HG03439 (cell line): ENCODE measurements around the gene FXYD5.

Source experiments
- ATAC-seq: cut with Tn5 transposase; IDR thresholded peaks from one replicate; pipeline ENCODE4 v1.9.1; 2021; ENCODE audit warnings: mild to moderate bottlenecking, moderate library complexity; ENCODE audit not compliant: unreplicated experiment

The FXYD5 gene

DNA sequence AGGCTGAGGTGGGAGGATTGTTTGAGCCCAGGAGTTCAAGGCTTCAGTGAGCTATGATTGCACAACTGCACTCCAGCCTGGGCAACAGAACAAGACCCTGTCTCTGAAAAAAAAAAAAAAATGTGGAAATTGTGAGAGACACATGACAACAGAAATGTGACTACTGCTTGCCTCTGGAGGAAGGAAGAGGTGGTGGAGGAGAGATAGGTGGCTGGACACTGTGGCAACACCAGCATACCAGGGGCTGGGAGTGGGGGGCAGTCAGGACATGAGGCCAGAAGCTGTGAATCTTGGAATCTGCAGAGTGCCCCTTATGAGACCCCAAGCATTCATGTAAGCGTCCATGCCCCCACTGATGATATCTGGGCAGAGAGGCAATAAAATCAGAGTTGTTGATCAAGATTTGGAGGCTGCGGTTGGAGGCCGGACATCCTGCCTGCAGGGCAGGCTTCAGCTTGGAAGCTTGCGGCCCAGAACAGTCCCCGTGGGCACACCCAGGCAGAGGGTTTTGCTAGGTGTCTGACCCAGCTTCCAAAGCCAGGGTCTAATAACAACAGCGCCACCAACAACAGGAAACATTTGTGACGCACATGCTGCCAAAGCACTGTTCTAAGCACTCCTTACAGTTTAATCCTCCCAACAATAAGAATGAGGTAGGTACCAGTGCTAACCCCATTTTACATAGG, 57.2 kb downstream of the FXYD5 start:
- ATAC-seq = no peak

DNA sequence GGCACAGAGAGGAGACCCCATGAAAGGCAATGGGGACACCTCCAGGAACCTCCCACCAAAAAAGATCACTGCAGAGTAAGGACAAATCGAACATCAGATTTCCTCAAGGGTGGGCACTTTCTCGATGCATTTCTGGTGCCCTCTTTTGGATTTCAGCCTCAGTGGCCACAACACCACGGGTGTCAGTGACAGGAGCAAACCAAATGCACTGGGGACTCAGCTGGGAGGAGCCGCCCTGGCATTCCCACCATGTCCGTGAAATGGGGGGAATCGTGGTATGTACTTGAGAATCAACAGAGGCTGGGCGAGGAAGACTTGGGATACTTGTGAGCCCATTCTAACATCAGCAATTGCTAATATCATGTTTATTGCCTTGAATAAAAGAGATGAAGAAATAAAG, 57.7 kb downstream of the FXYD5 start:
- ATAC-seq = no peak

DNA sequence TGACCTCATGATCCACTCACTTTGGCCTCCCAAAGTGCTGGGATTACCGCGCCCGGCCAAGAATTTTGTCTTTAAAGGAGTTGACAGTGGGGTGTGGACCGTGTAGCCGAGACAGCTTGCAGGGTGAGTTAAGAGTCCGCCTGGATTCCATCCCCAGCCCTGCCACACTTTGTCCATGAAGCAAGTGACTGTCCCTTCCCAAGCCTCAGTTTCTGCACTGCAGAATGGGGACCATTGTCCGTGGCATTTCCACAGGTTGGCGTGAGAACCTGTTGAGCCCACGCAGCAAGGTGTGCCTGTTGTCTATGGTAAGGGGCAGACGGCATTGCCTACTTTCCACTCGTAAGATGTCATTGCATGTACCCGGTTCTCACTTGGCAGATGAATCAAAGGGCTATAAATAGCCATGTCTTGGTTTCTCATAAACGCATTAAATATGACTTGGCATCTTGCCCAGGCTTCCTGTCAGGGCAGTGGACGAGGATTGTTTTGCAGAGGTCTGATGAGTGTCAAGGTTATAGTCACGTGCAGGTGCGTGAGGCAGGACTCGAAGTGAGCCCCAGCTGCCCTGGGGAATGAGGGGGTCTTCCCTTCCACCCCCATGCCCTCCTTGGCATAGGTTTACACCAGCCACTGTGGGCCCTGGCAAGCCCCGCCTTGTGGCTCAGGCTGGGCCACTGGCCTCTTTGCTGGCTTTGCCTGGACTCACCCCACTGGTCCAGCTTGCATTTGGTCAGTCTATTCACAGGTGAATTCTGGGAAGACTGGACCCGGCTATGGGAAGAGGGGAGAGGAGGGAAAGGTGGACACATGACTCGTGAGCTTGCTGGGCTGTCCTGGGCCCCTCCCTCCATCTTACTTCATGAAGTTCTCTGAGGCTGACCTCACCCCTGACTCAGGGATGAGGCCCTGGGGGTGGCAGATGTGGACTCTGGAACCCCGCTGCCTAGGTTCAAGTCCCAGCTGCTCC, 59.4 kb downstream of the FXYD5 start:
- peak; percentile 64 for ATAC-seq

DNA sequence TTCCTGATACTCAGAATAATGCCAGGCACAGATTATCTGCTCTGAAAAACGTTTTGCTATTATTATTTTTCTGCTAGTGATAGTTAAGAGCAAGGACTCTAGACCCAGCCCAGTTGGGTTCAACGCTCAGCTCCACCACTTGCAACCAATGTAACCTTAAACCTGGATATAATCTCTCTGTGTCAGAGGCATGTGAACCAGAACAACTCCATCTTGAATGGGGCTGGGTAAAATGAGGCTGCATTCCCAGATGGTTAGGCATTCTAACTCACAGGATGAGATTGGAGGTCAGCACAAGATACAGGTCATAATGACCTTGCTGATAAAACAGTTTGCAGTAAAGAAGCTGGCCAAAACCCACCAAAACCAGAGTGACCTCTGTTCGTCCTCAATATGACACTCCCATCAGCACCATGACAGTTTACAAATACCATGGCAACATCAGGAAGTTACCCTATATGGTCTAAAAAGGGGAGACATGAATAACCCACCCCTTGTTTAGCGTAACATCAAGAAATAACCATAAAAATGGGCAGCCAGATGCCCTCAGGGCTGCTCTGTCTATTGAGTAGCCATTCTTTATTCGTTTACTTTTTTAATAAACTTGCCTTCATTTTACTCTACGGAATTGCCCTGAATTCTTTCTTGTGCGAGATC, 60.4 kb downstream of the FXYD5 start:
- no peak for ATAC-seq

DNA sequence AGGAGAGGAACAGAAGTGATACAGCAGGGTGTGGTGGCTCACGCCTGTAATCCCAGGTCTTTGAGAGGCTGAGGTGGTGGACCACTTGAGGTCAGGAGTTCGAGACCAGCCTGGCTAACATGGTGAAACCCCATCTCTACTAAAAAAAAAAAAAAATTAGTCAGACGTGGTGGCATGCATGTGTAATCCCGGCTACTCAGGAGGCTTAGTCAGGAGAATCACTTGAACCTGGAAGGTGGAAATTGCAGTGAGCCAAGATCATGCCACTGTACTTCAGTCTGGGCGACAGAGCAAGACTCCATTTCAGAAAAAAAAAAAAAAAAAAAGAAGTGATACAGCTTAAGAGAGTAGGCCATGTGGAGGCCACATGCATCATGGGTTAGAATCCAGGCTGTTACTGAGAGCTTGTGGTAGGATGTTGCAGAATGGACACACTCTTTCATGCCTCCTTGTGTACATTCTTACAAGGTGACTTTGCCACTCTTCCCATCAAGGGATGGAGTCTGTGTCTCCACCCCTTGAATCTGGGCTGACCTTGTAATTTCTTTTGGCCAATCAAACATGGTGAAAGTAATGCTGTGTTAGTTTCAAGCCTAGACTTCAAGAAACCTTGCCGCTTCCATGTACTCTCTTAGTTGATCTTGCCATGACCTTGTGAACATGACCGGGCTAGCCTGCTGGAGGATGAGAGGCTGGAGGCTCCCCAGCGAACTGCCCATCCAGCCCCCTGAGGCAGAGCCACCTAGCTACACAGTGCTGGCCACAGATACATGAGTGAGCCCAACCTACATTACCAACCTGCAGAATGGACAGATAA, 61.7 kb downstream of the FXYD5 start:
- no peak for ATAC-seq

DNA sequence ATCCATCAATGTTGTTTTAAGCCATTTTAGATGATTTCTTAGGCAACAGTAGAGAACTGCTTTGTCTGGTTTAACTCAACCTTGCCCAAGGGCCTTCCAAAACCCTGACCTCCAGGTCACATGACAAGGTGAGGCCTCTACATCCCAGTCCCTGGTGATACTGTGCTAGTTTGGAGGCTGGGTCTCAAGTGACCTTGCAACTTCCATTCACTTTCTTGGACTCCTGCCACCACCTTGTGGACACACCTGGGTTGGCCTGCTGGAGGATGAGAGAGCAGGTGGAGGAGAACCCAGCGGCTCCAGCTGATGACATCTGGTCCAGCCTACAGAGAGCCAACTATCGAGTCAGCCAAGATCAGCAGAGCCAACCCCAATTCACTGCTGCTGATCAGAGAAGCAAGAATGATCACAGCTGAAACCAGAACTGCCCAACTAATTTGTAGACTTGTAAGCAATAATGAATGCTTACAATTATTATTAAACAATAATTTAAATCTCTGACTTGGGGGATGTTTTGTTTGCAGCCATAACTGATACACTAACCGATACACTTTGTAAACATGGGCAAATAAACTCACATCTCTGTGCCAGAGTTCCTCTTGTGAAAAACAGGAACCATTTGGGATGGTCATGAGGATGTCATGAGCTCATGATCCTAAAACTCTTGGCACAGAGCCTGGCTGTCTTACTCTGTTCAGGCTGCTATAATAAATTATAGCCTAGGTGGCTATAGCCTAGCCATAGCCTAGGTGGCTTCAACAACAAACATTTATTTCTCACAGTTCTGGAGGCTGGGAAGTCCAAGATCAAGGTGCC, 62.5 kb downstream of the FXYD5 start:
- ATAC-seq = no peak

DNA sequence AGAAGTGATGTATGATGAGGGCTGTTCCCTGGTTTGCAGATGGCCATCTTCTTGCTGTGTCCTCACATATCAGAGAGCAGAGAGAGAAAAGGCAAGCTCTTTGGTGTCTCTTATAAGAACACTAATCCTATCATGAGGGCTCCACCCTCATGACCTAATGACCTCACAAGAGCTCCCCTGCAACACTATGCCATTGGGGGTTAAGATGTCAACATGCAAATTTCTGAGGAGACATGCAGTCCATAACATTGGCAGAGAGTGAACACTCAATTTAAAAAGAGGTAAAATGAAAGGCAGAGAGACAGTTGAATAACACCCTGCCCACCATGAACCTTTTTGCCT, 63.1 kb downstream of the FXYD5 start:
- ATAC-seq = no peak

DNA sequence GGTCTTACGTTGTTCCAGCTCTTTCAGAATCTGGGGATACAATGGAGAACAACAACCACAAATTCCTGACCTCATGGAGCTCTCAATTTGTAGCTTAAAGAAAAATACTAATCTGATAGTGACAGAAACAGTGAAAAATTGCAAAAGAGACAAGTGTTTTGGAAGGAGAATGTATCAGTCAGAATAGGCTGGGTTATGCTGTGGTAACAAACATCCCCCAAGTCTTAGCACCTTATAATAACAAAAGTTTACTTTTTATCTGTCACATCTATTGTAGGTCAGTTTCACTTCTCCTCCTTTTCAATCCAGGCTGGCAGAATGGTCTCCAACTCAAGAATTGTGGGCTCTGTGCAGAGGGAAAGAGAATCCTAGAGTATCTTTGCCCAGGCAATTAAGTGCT, 64.5 kb downstream of the FXYD5 start:
- no peak for ATAC-seq
